Measurements from ENCODE around the gene SPEF2. TPM values are rescaled to one million over a fixed set of nuclear protein-coding genes. Genes with fewer than 3 reads are reported as not detected.

The SPEF2 gene
- total and polyA plus RNA-seq, 2 donors (not counting 1 experiment from before 2014, with no cell fraction given), result 0.31 to 0.59 TPM

GRCh38 chr5:35668319-35668718 lies 50.7 kb downstream of the SPEF2 start:
- CTCF ChIA-PET, result no interaction called here

GRCh38 chr5:35668794-35669193 lies 51.1 kb downstream of the SPEF2 start:
- Histone ChIP-seq H3K4me3 (ENCODE audit: control extremely low read depth in 1 of 5, extremely low read depth in 1 of 5, insufficient read depth in 1 of 5, low read depth in 2 of 5, low read length in 4 of 5) (no peak overlapping the region), H2AFZ (ENCODE audit: insufficient read depth, low read depth, low read length, poor library complexity, severe bottlenecking) (no peak overlapping the region), H4K20me1 (ENCODE audit: control insufficient read depth, insufficient read depth, low read length, poor library complexity, severe bottlenecking) (no peaks in the 10 kb centered on the region), H3K27me3 (replicated peaks in 1 of 4; ENCODE audit: control extremely low read depth in 1 of 4, control insufficient read depth in 3 of 4, insufficient read depth in 4 of 4, low read length in 3 of 4) (no peaks in the 10 kb centered on the region), H3K9me3 (ENCODE audit: control extremely low read depth in 1 of 3, control insufficient read depth in 2 of 3, insufficient read depth in 1 of 3, low read length in 2 of 3) (no peaks in the 10 kb centered on the region), H3K36me3 (replicated peaks in 1 of 2; ENCODE audit: control extremely low read depth in 1 of 2, control insufficient read depth in 1 of 2, extremely low read depth in 1 of 2, insufficient read depth in 2 of 2, low read length in 1 of 2) (no peaks in the 10 kb centered on the region), H3K9ac (ENCODE audit: low read length) (no peak overlapping the region), H3K4me1 (ENCODE audit: control insufficient read depth in 2 of 2, insufficient read depth in 2 of 2, low read length in 2 of 2) (no peaks in the 10 kb centered on the region), H3K27ac (ENCODE audit: low read length in 2 of 2) (no peak overlapping the region), H3K79me2 (ENCODE audit: control insufficient read depth, insufficient read depth, low read length) (no peaks in the 10 kb centered on the region), H3K4me2 (replicated peaks; ENCODE audit: low read depth, low read length, poor library complexity, severe bottlenecking) (no peak overlapping the region)
- POLR2A ChIA-PET, result no interaction called here
- Mint-ChIP-seq H3K27ac (no peak overlapping the region), H3K4me1 (peaks cover 1% of the 10 kb centered on the region), H3K4me3 (no peak overlapping the region), H3K9me3 (ENCODE audit: insufficient read depth) (no peaks in the 10 kb centered on the region), H3K27me3 (no peaks in the 10 kb centered on the region)
- CTCF ChIA-PET, result no interaction called here
- no peak for DNase-seq
- no CpG with 5 or more reads among the region's 2 CpGs for WGBS (ENCODE audit: insufficient coverage)
- intact Hi-C loops (cut with micrococcal nuclease), result no loop called here
- ATAC-seq (ENCODE audit: low read depth), result no peak
- TF ChIP-seq CTCF (IDR thresholded peaks at IDR 0.05) (no peak), EZH2 (IDR thresholded peaks at IDR 0.05; ENCODE audit: borderline replicate concordance, insufficient read depth, low read depth, low read length, poor library complexity, severe bottlenecking) (no peak)

More at GRCh38 chr5:35668319-35668718, 50.7 kb downstream of the SPEF2 start:
- TF ChIP-seq CTCF (IDR thresholded peaks at IDR 0.05) (no peak), EZH2 (IDR thresholded peaks at IDR 0.05; ENCODE audit: borderline replicate concordance, insufficient read depth, low read depth, low read length, poor library complexity, severe bottlenecking) (no peak)
- no peak for DNase-seq
- Mint-ChIP-seq H3K27ac (no peak overlapping the region), H3K27me3 (no peaks in the 10 kb centered on the region), H3K4me1 (no peaks in the 10 kb centered on the region), H3K4me3 (no peak overlapping the region), H3K9me3 (ENCODE audit: insufficient read depth) (no peaks in the 10 kb centered on the region)
- H2AFZ ChIP-seq (ENCODE audit: insufficient read depth, low read depth, low read length, poor library complexity, severe bottlenecking), result no peak overlapping the region
- POLR2A ChIA-PET, result no interaction called here
- no peaks in the 10 kb centered on the region for H4K20me1 ChIP-seq (ENCODE audit: control insufficient read depth, insufficient read depth, low read length, poor library complexity, severe bottlenecking)
- no peaks in the 10 kb centered on the region for H3K9me3 ChIP-seq (ENCODE audit: control extremely low read depth in 1 of 3, control insufficient read depth in 2 of 3, insufficient read depth in 1 of 3, low read length in 2 of 3)
- no peak overlapping the region for H3K4me2 ChIP-seq (replicated peaks; ENCODE audit: low read depth, low read length, poor library complexity, severe bottlenecking)
- intact Hi-C loops (cut with micrococcal nuclease), result no loop called here
- no peak overlapping the region for H3K27ac ChIP-seq (ENCODE audit: low read length in 2 of 2)
- no peak overlapping the region for H3K9ac ChIP-seq (ENCODE audit: low read length)
- H3K79me2 ChIP-seq (ENCODE audit: control insufficient read depth, insufficient read depth, low read length), result no peaks in the 10 kb centered on the region
- H3K36me3 ChIP-seq (replicated peaks in 1 of 2; ENCODE audit: control extremely low read depth in 1 of 2, control insufficient read depth in 1 of 2, extremely low read depth in 1 of 2, insufficient read depth in 2 of 2, low read length in 1 of 2), result no peaks in the 10 kb centered on the region
- no CpG with 5 or more reads among the region's 2 CpGs for WGBS (ENCODE audit: insufficient coverage)
- no peak overlapping the region for H3K4me3 ChIP-seq (ENCODE audit: control extremely low read depth in 1 of 5, extremely low read depth in 1 of 5, insufficient read depth in 1 of 5, low read depth in 2 of 5, low read length in 4 of 5)
- H3K4me1 ChIP-seq (ENCODE audit: control insufficient read depth in 2 of 2, insufficient read depth in 2 of 2, low read length in 2 of 2), result no peaks in the 10 kb centered on the region
- no peak for ATAC-seq (ENCODE audit: low read depth)
- H3K27me3 ChIP-seq (replicated peaks in 1 of 4; ENCODE audit: control extremely low read depth in 1 of 4, control insufficient read depth in 3 of 4, insufficient read depth in 4 of 4, low read length in 3 of 4), result no peaks in the 10 kb centered on the region
